Loucy (cell line): ENCODE measurements around the gene MTSS2.

Source experiments
- H2AFZ ChIP-seq: fragments of 200-600 bp; sonication (generic); 2 replicates; pipeline ENCODE4 v1.6.0; 2016; ENCODE audit warnings: antibody characterized with exemption, mild to moderate bottlenecking, low read length, moderate library complexity
- H3F3A ChIP-seq: fragments of 200-600 bp; 2 replicates; pipeline ENCODE4 v1.6.0; 2016; ENCODE audit warnings: antibody characterized with exemption, low read depth, mild to moderate bottlenecking
- H3K27me3 ChIP-seq: fragments of 200-600 bp; sonication (generic); 2 replicates; pipeline ENCODE4 v1.6.1; 2014; ENCODE audit warnings: low read length, mild to moderate bottlenecking; ENCODE audit not compliant: insufficient read depth, poor library complexity, severe bottlenecking
- H3K36me3 ChIP-seq: fragments of 200-600 bp; sonication (generic); 2 replicates; pipeline ENCODE4 v1.6.1; 2016; ENCODE audit warnings: low read length; ENCODE audit not compliant: insufficient read depth
- H3K4me1 ChIP-seq: fragments of 200-600 bp; sonication (generic); 2 replicates; pipeline ENCODE4 v1.5.1; 2014; ENCODE audit warnings: low read length, mild to moderate bottlenecking; ENCODE audit not compliant: insufficient read depth, poor library complexity, severe bottlenecking
- H3K4me2 ChIP-seq: fragments of 200-600 bp; sonication (generic); 2 replicates; pipeline ENCODE4 v1.6.0; 2014; ENCODE audit warnings: antibody characterized with exemption, low read length, low read depth, mild to moderate bottlenecking; ENCODE audit not compliant: poor library complexity, severe bottlenecking
- H3K4me3 ChIP-seq: fragments of 200-600 bp; sonication (generic); 2 replicates; pipeline ENCODE4 v1.5.1; 2014; ENCODE audit warnings: low read length, mild to moderate bottlenecking, mixed read lengths; ENCODE audit not compliant: poor library complexity, severe bottlenecking
- H3K79me2 ChIP-seq: fragments of 200-600 bp; sonication (generic); 2 replicates; pipeline ENCODE4 v1.6.1; 2014; ENCODE audit warnings: low read length; ENCODE audit not compliant: insufficient read depth
- H3K9ac ChIP-seq: fragments of 200-600 bp; sonication (generic); 2 replicates; pipeline ENCODE4 v1.6.0; 2014; ENCODE audit warnings: mild to moderate bottlenecking, low read depth, low read length, moderate library complexity; ENCODE audit not compliant: poor library complexity, severe bottlenecking
- H3K9me2 ChIP-seq: fragments of 200-600 bp; sonication (generic); replicated peaks from 2 replicates; pipeline ENCODE4 v1.6.1; 2016; ENCODE audit warnings: low read depth, low read length, mixed read lengths
- H3K9me3 ChIP-seq: fragments of 200-600 bp; sonication (generic); 2 replicates; pipeline ENCODE4 v1.6.1; 2014; ENCODE audit warnings: mild to moderate bottlenecking, antibody characterized with exemption, low read length, low read depth; ENCODE audit not compliant: insufficient read depth
- H4K20me1 ChIP-seq: fragments of 200-600 bp; sonication (generic); 2 replicates; pipeline ENCODE4 v1.6.0; 2014; ENCODE audit warnings: antibody characterized with exemption, low read length, mild to moderate bottlenecking; ENCODE audit not compliant: insufficient read depth, poor library complexity, severe bottlenecking
- EZH2phosphoT487 ChIP-seq: fragments of 200-600 bp; IDR thresholded peaks from 2 replicates; pipeline ENCODE4 v1.6.1; 2018; ENCODE audit warnings: antibody characterized with exemption, mild to moderate bottlenecking, moderate library complexity, borderline replicate concordance
- TF ChIP-seq, protein P1 (sequence below): fragments of 200-600 bp; sonication (generic); conservative IDR thresholded peaks from 2 replicates; pipeline ENCODE4 v1.5.1; 2014; ENCODE audit warnings: mild to moderate bottlenecking, antibody characterized with exemption, low read length

MTSS2 gene

DNA sequence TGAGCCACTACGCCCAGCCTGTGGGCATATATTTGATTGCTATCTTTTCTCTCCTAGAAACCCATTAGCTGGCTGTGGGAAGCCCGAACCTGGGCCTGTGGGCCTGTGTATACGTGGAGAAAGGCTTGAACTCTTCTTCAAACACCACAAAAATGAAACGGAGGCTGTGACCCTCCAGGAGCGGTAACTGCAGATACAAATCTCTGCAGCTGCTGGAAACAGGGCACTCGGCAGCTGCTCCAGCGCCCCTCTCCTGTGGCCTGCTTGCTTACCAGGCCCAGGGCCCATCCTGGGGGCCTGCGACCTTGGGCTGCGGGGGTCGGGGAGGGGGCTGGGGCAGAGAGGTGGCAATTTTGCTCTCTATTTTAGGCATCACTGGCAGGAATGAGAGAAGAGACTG is 28.0 kb upstream of the MTSS2 start:
- H3K79me2 ChIP-seq, result no peaks in the 10 kb centered on the region
- no peak overlapping the region for H3K9ac ChIP-seq
- no peak for TF ChIP-seq EZH2phosphoT487
- TF ChIP-seq, protein P1, sequence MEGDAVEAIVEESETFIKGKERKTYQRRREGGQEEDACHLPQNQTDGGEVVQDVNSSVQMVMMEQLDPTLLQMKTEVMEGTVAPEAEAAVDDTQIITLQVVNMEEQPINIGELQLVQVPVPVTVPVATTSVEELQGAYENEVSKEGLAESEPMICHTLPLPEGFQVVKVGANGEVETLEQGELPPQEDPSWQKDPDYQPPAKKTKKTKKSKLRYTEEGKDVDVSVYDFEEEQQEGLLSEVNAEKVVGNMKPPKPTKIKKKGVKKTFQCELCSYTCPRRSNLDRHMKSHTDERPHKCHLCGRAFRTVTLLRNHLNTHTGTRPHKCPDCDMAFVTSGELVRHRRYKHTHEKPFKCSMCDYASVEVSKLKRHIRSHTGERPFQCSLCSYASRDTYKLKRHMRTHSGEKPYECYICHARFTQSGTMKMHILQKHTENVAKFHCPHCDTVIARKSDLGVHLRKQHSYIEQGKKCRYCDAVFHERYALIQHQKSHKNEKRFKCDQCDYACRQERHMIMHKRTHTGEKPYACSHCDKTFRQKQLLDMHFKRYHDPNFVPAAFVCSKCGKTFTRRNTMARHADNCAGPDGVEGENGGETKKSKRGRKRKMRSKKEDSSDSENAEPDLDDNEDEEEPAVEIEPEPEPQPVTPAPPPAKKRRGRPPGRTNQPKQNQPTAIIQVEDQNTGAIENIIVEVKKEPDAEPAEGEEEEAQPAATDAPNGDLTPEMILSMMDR, result no peak
- H3K9me2 ChIP-seq, result no peaks in the 10 kb centered on the region
- no peak overlapping the region for H3K4me3 ChIP-seq
- no peak overlapping the region for H3K4me2 ChIP-seq
- peaks cover 35% of the 10 kb centered on the region for H3K4me1 ChIP-seq
- H3K27me3 ChIP-seq, result no peaks in the 10 kb centered on the region
- H2AFZ ChIP-seq, result no peak overlapping the region
- no peaks in the 10 kb centered on the region for H3K9me3 ChIP-seq
- H4K20me1 ChIP-seq, result no peaks in the 10 kb centered on the region
- H3K36me3 ChIP-seq, result no peaks in the 10 kb centered on the region
- no peaks in the 10 kb centered on the region for H3F3A ChIP-seq

DNA sequence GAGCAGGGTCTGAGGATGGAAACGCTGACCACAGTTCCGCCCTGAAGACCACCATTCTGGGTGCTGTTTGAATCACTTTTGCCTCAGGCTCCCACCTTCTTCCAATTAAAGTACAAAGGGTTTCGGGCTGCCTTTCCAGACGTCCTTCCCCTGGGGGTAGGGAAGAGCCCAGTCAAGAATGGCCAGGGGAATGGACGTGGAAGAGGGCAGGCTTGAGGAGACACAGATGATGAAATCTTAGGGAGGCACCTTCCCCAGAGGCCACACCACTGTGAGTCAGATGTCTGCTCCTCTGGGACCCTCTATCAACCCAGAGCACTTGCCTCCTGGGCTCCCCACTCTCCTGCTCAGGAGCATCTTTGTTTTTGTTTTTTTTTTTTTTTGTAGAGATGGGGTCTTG is 27.5 kb upstream of the MTSS2 start:
- no peaks in the 10 kb centered on the region for H4K20me1 ChIP-seq
- no peak overlapping the region for H3K4me2 ChIP-seq
- no peaks in the 10 kb centered on the region for H3K9me3 ChIP-seq
- H3K9me2 ChIP-seq, result no peaks in the 10 kb centered on the region
- H3K4me3 ChIP-seq, result no peak overlapping the region
- H3K4me1 ChIP-seq, result peaks cover 38% of the 10 kb centered on the region
- TF ChIP-seq, protein P1, result no peak
- no peak for TF ChIP-seq EZH2phosphoT487
- H3K79me2 ChIP-seq, result no peaks in the 10 kb centered on the region
- H3K36me3 ChIP-seq, result peaks cover 3% of the 10 kb centered on the region; the same call in 1 of the 2 replicates
- no peak overlapping the region for H3K9ac ChIP-seq
- H2AFZ ChIP-seq, result no peak overlapping the region
- no peaks in the 10 kb centered on the region for H3K27me3 ChIP-seq
- no peaks in the 10 kb centered on the region for H3F3A ChIP-seq

DNA sequence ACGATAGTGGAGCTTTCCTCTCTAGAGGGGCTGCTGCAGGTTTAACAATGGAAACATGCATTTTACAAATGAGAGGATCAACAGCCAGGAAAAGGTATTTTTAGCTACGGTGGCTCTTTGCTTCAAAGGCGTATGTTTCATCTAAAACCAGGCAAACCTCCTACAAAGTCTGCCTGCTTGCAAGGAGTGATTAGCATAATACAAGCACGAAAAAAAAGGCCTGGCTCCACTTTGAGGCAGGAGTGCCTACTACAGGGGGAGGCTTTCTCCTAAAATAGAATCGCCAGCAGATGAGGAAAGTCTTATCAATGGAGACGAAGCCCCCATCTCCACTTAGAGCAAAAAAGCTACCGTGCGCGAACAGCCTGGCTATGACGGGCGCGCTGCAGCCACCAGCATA is 27.1 kb upstream of the MTSS2 start:
- Histone ChIP-seq H3K4me2 (no peak overlapping the region), H3F3A (no peaks in the 10 kb centered on the region), H3K9me3 (no peaks in the 10 kb centered on the region), H3K27me3 (no peaks in the 10 kb centered on the region), H3K4me1 (peaks cover 38% of the 10 kb centered on the region), H3K9me2 (no peaks in the 10 kb centered on the region), H3K36me3 (peaks cover 3% of the 10 kb centered on the region; the same call in 1 of the 2 replicates), H3K79me2 (no peaks in the 10 kb centered on the region), H3K9ac (no peak overlapping the region), H3K4me3 (no peak overlapping the region), H4K20me1 (no peaks in the 10 kb centered on the region), H2AFZ (no peak overlapping the region)
- TF ChIP-seq EZH2phosphoT487, result no peak
- TF ChIP-seq, protein P1, result no peak
